NCI-H187 (cell line): Measurements from ENCODE around the gene TTC21B.

ENCODE experiments used
- DNase-seq, 2 experiments: peaks; one replicate each; lab custom pipeline; 2025; lab: John Stamatoyannopoulos, UW

TTC21B gene

DNA sequence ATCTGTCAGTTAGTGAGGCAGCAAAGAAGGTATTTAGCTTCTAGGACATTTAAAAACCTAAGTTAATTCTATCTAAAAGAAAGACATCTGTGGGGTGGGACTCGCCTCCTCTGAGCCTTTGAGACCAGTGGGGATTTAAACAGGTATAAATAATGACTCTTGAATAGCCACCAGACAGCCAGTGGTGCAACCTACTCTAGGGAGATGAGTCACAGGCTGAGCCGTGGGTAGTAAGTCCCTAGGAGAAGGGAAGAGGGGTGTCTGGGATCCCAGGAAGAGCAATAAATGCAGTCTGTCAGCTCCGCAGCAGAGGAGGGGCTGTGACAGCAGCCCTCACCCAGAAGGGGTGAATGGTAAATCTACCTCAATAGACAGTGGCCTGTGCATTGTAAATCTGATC lies 116.5 kb downstream of the TTC21B start:
- DNase-seq: no peak

DNA sequence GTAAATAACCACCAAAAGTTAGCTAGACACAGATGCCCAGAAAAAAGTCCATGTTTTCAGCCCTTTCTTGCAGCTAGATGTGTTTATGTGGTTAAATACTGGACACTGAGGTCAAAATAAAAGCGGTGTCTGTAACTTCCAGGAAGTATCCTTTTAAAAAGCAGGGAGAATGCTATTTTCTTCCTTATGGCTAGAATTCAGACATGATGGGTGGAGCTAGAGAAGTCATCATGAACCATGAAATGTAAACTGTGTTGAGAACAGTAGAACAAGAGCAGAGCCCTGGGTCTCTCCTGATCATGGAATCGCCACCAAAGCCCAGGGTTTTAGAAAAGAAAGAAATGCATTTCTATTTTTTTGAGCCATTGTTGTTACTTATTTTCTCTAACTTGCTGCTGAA lies 118.2 kb downstream of the TTC21B start:
- DNase-seq: no peak

DNA sequence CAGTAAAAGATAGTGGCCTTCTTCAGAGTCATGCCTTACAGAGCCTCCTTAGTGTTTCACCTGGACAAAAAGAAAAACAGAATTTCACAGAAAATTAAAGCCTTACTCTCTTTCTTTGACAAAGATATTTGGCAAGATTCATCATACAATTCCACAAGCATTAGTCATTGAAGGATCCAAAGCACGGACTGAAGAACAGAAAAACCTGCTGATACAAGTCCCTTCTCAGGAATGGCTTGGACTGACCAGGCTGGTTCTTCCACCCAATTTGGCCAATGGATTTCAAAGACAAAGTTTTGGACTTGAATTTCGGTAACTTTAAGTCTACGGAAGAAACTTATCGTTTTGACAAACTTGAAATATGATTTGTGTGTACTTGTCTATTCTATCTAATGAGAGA lies 120.4 kb downstream of the TTC21B start:
- no peak for DNase-seq

DNA sequence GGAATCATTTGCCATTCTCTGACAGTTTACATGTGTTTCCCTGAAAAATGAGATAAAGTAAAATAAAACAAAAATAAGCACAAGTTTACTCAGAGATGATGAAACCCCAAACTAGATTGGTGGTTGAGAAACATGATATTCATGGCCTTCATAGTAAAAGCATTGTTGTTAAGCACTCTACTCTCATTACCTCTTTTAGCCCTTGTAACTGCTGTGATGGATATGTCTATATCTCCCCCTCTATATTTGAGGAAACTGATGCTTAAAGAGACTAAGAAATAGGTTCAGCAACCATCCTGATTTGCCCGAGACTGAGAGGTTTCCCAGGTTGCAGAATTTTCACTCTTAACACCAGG lies 125.7 kb downstream of the TTC21B start:
- DNase-seq: no peak

DNA sequence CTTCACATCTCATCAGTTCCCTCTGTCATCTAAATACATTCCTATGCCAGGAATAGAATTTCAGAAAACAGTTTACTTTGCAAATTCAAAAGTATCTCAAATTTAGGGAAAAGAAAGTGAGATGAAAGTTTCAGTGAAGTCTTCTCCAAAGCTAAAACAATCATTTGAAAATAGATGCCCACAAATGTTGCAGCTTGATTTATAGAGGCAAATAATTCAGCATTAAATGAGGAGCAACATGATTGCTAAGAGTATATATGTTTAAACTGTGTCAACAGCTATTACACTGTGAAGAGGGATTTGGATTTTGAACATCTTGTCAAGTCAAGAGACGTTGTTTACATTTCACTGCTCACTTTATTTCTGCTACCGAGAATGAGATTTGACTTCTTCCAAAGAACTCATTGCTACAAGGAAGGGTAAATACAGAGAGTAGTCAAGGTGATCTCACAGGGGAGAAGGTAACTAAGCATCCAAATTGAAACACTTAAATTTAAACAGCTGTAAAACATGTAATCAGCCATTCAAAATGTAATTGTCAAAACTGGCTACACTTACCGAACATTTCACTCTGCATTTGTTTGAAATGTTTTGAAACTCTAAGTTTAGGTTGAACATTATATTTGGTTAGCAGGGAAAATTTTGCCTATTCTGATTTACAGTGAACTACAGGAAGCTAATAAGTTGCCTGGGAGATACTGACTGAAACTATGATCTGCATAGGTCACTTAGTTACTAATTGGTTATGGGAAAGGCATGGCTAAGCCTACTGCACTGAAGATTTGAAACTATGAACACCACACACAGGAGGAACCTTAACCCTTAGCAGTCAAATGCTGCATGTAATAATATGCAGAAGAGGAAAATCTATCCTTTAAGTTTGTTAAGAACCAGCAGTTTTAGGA lies 126.3 kb downstream of the TTC21B start:
- DNase-seq: no peak

DNA sequence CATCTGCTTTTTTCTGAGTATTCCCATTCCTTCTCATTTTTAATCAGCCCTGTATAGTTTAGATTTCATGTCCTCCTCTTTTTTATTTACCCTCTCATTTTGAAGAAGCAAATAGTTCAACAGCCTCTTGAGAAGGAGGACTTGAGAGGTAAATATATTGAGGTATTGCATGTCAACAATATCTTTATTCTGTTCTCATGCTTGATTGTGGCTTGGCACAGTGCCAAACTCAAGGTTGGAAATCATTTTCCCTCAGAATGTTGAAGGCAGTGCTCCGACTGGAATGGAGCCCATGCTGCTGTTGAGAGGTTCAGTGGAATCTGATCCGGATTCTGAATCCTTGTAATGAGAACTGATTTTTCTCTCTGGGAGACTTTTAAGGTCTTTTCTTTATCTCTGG lies 128.5 kb downstream of the TTC21B start:
- DNase-seq: peak; percentile 86 to 89
